GM21737 (cell line): Measurements from ENCODE around the gene FAM185A.
A peak's percentile ranks its signal among the peaks of the same experiment; 100 is the strongest.
"Not testable (repeated sequence)": the region's sequence is repeated elsewhere in the genome, so short reads cannot be mapped to it uniquely, and the experiment has no call there.

ENCODE experiments used
- ATAC-seq: cut with Tn5 transposase; IDR thresholded peaks from one replicate; pipeline ENCODE4 v1.9.1; 2021; ENCODE audit warnings: mild to moderate bottlenecking, moderate library complexity; ENCODE audit not compliant: unreplicated experiment

Gene FAM185A

GRCh38 chr7:102748605-102749444 is at the start of gene FAM185A:
Gene FAM185A (plus strand): TSS chr7:102748999. CDS start chr7:102749208, 209 bp downstream.
- ATAC-seq = peak; percentile 98

- ATAC-seq = peak; percentile 82
Measured at GRCh38 chr7:102713011-102713690, 35.6 kb upstream of the FAM185A start.

DNA sequence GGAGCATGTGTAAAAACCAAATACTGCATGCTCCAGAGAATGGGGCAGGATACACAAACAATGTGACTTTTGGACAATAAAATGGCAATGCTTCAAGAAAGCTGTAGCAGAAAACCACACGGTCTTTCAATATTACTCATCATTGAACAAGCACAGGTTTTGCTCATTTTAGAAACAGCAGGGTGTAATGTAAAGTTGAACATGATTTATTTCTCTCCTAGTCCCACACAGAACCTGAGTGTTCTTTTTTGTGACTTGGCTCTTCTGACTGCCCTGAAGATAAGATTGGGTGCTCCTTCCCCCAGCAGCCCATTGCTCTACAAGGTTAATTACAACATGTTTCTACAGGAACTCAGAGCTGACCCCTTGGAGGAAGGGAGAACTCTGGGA is 35.1 kb upstream of the FAM185A start:
- ATAC-seq = peak; percentile 67

GRCh38 chr7:102714774-102715522 is 33.9 kb upstream of the FAM185A start:
- not testable (repeated sequence) for ATAC-seq

GRCh38 chr7:102715718-102716117 is 33.1 kb upstream of the FAM185A start:
- peak; percentile 37 for ATAC-seq

GRCh38 chr7:102718491-102718890 is 30.3 kb upstream of the FAM185A start:
- not testable (repeated sequence) for ATAC-seq

GRCh38 chr7:102726170-102726569 is 22.6 kb upstream of the FAM185A start:
- ATAC-seq = not testable (repeated sequence)

GRCh38 chr7:102729670-102730069 is 19.1 kb upstream of the FAM185A start:
- ATAC-seq = not testable (repeated sequence)

DNA sequence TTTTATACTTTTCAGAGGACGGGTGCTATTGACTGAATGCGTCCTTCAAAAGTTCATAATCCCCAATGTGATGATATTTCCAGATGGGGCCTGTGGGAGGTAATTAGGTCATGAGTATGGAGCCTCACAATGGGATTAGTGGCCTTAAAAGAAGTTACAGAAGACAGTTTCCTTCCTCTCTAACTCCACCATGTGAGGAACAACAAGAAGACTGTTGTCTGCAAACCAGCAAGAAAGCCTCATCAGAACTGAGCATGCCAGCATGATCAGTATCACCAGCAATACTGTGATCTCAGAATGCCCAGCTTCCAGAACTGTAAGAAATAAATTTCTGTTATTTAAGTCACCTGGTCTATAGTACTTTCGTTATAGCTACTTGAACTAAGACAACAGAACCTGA is 18.4 kb upstream of the FAM185A start:
- not testable (repeated sequence) for ATAC-seq

DNA sequence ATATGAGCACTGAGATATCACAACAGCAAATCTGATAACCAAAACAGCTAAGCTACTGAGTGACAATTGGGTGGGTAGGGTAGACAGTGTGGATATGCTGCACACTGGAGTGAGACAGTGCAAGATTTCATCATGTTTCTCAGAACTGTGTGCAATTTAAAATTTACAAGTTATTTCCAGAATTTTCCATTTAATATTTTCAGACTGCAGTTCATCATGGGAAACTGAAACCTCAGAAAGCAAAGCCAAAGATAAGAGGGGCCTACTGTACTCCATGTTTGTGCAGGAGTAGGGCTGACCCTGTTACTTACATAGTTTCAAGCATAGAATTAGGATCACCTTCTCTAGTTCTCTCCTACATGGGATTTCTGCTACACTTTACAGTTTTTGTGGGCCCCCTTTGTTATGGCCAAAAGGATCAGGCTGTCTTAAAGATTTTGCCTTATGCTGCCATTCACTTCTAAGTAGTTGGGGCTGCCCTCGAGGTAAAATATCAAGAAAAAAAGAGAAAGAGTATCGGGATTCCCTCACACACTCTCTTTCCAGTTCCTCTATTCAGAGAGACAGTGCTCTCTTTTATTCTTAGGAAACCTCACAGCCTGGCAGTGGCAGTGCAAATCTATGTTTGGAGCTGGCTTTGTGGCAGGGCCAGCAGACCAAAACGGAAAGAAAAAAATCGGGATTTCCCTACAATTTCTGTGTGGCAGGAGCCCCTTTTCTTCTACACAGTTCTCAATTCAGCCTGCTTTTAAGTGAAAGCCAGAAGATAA is 6.6 kb upstream of the FAM185A start:
- not testable (repeated sequence) for ATAC-seq

DNA sequence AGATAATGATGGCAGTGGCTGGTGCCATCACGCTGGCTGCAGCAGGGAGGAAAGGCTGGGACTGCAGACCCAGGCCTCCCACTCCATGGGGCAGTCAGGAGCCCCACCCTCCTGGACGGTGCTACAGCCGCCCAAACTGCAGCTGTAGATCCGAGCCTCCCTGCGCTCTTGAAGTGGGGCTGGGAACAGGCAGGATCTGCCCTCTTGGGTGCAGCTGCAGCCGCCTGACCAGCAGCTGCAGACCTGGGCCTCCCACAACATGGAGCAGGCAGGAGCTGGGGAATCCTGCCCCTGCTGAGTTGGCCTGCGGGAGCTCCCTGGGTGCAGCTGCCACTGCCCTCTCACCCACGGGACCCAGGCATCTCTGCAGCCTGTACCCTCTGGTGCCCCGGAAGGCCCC is 4.9 kb upstream of the FAM185A start:
- ATAC-seq = not testable (repeated sequence)

DNA sequence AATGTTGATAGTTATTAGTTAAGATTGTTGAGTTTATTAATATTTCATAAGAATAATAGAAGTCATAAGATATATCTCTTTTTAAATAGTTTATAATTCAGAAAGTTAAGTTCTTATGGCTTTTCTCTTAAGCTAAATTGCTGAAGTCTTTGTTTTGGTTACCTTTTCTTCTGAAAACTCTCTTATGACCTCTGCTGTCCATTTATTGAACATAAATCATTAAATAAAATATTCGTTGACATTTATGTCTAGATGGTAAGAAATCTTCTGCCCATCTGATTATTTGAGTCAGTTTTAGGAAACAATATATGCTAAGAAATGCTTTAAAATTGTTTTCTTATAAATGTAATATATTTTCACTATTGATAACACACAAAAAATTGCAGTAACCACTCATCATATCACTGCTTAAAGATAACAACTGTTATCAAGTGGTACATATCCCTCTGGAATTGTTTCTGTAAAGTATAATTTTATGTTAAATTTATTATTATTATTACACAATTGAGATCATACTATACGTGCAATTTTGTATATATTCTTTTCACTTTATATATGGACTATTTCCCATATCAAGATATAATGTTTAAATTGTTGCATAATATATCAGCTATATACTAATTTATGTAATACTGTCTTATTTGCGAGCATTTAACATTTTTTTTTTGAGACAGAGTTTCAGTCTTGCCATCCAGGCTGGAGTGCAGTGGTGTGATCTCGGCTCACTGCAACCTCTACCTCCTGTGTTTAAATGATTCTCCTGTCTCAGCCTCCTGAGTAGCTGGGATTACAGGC is 3.1 kb upstream of the FAM185A start:
- ATAC-seq = not testable (repeated sequence)

DNA sequence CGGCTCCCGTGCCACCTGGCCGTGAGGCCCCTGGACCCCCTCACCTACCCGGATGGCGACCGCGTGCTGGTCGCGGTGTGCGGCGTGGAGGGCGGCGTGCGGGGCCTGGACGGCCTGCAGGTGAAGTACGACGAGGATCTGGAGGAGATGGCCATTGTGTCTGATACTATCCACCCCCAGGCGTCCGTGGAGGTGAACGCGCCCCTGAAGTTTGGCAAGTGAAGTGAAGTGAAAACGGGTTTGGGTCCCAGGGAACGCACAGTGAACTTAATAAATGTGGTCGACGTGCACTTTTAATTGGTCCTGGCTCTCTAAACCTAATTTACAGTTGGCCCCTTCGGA is 617 bp downstream of the FAM185A start:
- ATAC-seq = peak; percentile 2

GRCh38 chr7:102758227-102758626 is 9.4 kb downstream of the FAM185A start:
- not testable (repeated sequence) for ATAC-seq

- not testable (repeated sequence) for ATAC-seq
Measured at GRCh38 chr7:102759934-102760333, 11.1 kb downstream of the FAM185A start.

- ATAC-seq = not testable (repeated sequence)
Measured at GRCh38 chr7:102761234-102761633, 12.4 kb downstream of the FAM185A start.

GRCh38 chr7:102763295-102763905 is 14.6 kb downstream of the FAM185A start:
- not testable (repeated sequence) for ATAC-seq

GRCh38 chr7:102769657-102770192 is 20.9 kb downstream of the FAM185A start:
- ATAC-seq = not testable (repeated sequence)

- not testable (repeated sequence) for ATAC-seq
Measured at GRCh38 chr7:102770467-102770866, 21.7 kb downstream of the FAM185A start.
